Measurements from ENCODE around the gene SRSF4.
"Not testable (repeated sequence)": the region's sequence is repeated elsewhere in the genome, so short reads cannot be mapped to it uniquely, and the experiment has no call there.

SRSF4 gene

DNA sequence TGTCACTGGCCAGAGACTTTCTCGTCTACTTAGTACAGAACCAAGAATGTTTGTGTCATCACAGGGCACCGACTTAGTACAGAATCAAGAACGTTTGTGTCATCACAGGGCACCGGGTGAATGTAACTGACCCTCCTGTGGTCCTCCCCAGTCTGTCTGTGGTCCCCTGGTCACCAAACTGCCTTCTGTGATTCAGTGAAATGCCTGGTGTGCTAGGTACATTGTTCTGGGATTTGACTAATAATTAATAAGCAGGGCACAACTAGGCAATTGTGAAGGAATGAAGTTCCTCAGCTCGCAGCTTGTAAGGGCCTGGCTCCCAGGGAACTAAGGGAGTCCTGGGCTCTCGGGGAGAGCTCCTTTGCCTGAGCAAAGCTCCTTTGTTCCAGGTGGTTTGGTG, 41.8 kb upstream of the SRSF4 start:
- DNase-seq (ENCODE audit: extremely low read depth, low read depth), result no peak
- TF ChIP-seq, protein P1, sequence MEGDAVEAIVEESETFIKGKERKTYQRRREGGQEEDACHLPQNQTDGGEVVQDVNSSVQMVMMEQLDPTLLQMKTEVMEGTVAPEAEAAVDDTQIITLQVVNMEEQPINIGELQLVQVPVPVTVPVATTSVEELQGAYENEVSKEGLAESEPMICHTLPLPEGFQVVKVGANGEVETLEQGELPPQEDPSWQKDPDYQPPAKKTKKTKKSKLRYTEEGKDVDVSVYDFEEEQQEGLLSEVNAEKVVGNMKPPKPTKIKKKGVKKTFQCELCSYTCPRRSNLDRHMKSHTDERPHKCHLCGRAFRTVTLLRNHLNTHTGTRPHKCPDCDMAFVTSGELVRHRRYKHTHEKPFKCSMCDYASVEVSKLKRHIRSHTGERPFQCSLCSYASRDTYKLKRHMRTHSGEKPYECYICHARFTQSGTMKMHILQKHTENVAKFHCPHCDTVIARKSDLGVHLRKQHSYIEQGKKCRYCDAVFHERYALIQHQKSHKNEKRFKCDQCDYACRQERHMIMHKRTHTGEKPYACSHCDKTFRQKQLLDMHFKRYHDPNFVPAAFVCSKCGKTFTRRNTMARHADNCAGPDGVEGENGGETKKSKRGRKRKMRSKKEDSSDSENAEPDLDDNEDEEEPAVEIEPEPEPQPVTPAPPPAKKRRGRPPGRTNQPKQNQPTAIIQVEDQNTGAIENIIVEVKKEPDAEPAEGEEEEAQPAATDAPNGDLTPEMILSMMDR (IDR thresholded peaks at IDR 0.05; ENCODE audit: low read depth, low read length), result no peak

DNA sequence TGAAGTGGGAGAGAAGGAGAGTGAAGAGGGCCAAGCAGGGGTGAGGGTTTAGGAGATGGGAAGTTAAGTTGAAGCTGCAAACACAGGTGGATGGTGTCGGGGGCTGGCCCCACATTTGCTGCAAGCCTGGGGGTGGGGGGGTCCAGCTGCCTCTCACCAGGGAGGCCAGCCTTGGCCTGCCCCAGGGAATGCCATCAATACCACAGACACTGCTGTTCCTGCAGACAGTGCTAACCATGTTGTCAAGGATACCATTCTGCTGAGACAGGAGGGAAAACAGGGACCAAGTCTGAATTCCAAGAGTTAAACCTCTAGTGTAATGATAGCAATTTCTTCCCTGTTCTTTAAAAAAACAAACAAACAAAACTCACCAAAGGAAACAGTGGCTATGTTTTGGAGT, 41.0 kb upstream of the SRSF4 start:
- no peak for DNase-seq (ENCODE audit: extremely low read depth, low read depth)

GRCh38 chr1:29222260-29222659, 40.6 kb upstream of the SRSF4 start:
- DNase-seq (ENCODE audit: extremely low read depth, low read depth), result not testable (repeated sequence)

More for the DNA sequence above, 41.0 kb upstream of the SRSF4 start:
- TF ChIP-seq, protein P1 (IDR thresholded peaks at IDR 0.05; ENCODE audit: low read depth, low read length), result no peak

GRCh38 chr1:29221296-29221695, 39.6 kb upstream of the SRSF4 start:
- DNase-seq (ENCODE audit: extremely low read depth, low read depth), result no peak
- TF ChIP-seq, protein P1 (IDR thresholded peaks at IDR 0.05; ENCODE audit: low read depth, low read length), result no peak

- no peak for DNase-seq (ENCODE audit: extremely low read depth, low read depth)
Measured at GRCh38 chr1:29218223-29218622, 36.5 kb upstream of the SRSF4 start.

GRCh38 chr1:29217633-29218032, 35.9 kb upstream of the SRSF4 start:
- TF ChIP-seq, protein P1 (IDR thresholded peaks at IDR 0.05; ENCODE audit: low read depth, low read length), result no peak
- DNase-seq (ENCODE audit: extremely low read depth, low read depth), result no peak

More at GRCh38 chr1:29218223-29218622, 36.5 kb upstream of the SRSF4 start:
- TF ChIP-seq, protein P1 (IDR thresholded peaks at IDR 0.05; ENCODE audit: low read depth, low read length), result no peak

DNA sequence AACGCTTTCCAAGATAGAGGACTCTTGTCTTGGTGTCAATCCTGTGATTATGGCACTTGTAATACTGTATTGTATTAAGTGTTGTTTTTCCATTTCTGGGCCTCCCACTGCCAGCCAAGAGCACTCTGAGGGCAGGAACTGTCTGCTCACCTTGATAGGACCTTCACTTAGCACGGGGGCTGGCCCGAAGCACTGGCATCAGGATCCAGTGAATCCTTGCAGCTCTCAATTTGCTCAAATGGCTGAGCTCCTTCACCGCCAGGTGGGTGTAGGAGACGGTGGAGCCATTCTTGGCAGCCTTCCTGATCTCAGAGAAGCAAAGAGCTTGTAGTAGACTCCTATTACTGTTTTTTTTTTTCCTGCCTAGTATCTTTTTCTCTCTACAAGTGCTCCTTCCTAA, 31.4 kb upstream of the SRSF4 start:
- TF ChIP-seq, protein P1 (IDR thresholded peaks at IDR 0.05; ENCODE audit: low read depth, low read length), result no peak
- no peak for DNase-seq (ENCODE audit: extremely low read depth, low read depth)

All from AG09319 (cell line).